Panc1 (cell line): ENCODE data around the gene ABHD17A. TPM values are rescaled to one million over a fixed set of nuclear protein-coding genes. Genes with fewer than 3 reads are reported as not detected.

ENCODE experiments used
- ATAC-seq: fragments of 200-7000 bp; cut with Tn5 transposase; 2 replicates; pipeline ENCODE4 v1.9.1; 2020; ENCODE audit warnings: mild to moderate bottlenecking, moderate library complexity
- BruUV-seq: library from RNA; stranded (reverse); fragments of 400-500 nt; replicated peaks from 2 replicates; lab custom pipeline; 2021; lab: Mats Ljungman, UMichigan
- CTCF ChIA-PET: fragments of 300-600 bp; sonication (Branson Sonifier 250); formaldehyde crosslinking; loops from one replicate; lab custom pipeline; 2022; ENCODE audit warnings: antibody characterized with exemption; lab: Charles Lee
- POLR2A ChIA-PET: fragments of 300-600 bp; sonication (Branson Sonifier 250); formaldehyde crosslinking; loops from one replicate; lab custom pipeline; 2022; ENCODE audit warnings: antibody characterized with exemption; lab: Charles Lee
- DNase-seq: peaks from one replicate; pipeline ENCODE4 v3.0.0-alpha.2; 2010; ENCODE audit warnings: low read depth, low spot score
- H3K27ac ChIP-seq: 2 replicates; pipeline ENCODE4 v1.5.1; 2011; ENCODE audit warnings: mild to moderate bottlenecking, low read length, inconsistent platforms
- H3K27me3 ChIP-seq: fragments of 200-500 bp; sonication (Bioruptor generic); 2 replicates; pipeline ENCODE4 v1.6.0; 2014; ENCODE audit warnings: low read length, inconsistent platforms; ENCODE audit not compliant: control insufficient read depth, insufficient read depth
- H3K36me3 ChIP-seq: fragments of 200-500 bp; sonication (Bioruptor generic); 2 replicates; pipeline ENCODE4 v1.5.1; 2014; ENCODE audit warnings: inconsistent platforms, mild to moderate bottlenecking, low read length, moderate library complexity; ENCODE audit not compliant: control insufficient read depth, insufficient read depth
- H3K4me1 ChIP-seq: 2 replicates; pipeline ENCODE4 v1.5.1; 2011; ENCODE audit warnings: inconsistent platforms, mild to moderate bottlenecking, low read length, moderate library complexity; ENCODE audit not compliant: control insufficient read depth, insufficient read depth
- H3K4me3 ChIP-seq, 2 experiments: 2 replicates each; pipeline ENCODE4 v1.5.1; 2011 to 2012; ENCODE audit warnings: low read depth in 2 of 2, low read length in 2 of 2, mild to moderate bottlenecking in 2 of 2, inconsistent platforms in 1 of 2, moderate library complexity in 1 of 2
- H3K9me3 ChIP-seq: fragments of 200-500 bp; sonication (Bioruptor generic); 2 replicates; pipeline ENCODE4 v1.5.1; 2014; ENCODE audit warnings: low read depth, mild to moderate bottlenecking, inconsistent platforms, low read length, moderate library complexity; ENCODE audit not compliant: control insufficient read depth, insufficient read depth
- POLR2AphosphoS5 ChIP-seq: IDR thresholded peaks from 2 replicates; pipeline ENCODE4 v1.6.1; 2012; ENCODE audit warnings: mild to moderate bottlenecking, low read depth, low read length, moderate library complexity
- REST ChIP-seq, 2 experiments: IDR thresholded peaks; 2 replicates each; pipeline ENCODE4 v1.6.1; 2011 to 2012; ENCODE audit warnings: low read depth in 2 of 2, control low read depth in 1 of 2, low read length in 1 of 2, mild to moderate bottlenecking in 1 of 2, moderate library complexity in 1 of 2; ENCODE audit not compliant: insufficient read depth in 1 of 2
- SIN3A ChIP-seq: IDR thresholded peaks from 2 replicates; pipeline ENCODE4 v1.6.1; 2012; ENCODE audit warnings: low read depth, mild to moderate bottlenecking, low read length, moderate library complexity, borderline replicate concordance; ENCODE audit not compliant: insufficient read depth
- TCF7L2 ChIP-seq: IDR thresholded peaks from 2 replicates; pipeline ENCODE4 v1.6.1; 2011; ENCODE audit warnings: mild to moderate bottlenecking, low read depth, low read length, inconsistent platforms
- in situ Hi-C: cut with HindIII; loops from 2 replicates; pipeline ENCODE4 v1.10.0; 2016; ENCODE audit warnings: low sequenced_read_pairs, low pct_unique_long_range_greater_than_20kb
- intact Hi-C: fragments of 100-400 bp; cut with micrococcal nuclease; formaldehyde crosslinking; loops from one replicate; pipeline ENCODE4 v1.10.0; 2022; ENCODE audit not compliant: unreplicated experiment
- total RNA-seq: library from RNA; stranded (reverse); gene quantifications from one replicate; pipeline ENCODE4 v1.2.1, GENCODE V29; 2021; ENCODE audit not compliant: unreplicated experiment
- TF ChIP-seq, protein P1 (sequence below): fragments of 450-650 bp; IDR thresholded peaks from 2 replicates; pipeline ENCODE4 v1.5.1; 2017; ENCODE audit warnings: mild to moderate bottlenecking

The ABHD17A gene
- total RNA-seq, 1 experiment from 2014 or later = 57.1 TPM

DNA sequence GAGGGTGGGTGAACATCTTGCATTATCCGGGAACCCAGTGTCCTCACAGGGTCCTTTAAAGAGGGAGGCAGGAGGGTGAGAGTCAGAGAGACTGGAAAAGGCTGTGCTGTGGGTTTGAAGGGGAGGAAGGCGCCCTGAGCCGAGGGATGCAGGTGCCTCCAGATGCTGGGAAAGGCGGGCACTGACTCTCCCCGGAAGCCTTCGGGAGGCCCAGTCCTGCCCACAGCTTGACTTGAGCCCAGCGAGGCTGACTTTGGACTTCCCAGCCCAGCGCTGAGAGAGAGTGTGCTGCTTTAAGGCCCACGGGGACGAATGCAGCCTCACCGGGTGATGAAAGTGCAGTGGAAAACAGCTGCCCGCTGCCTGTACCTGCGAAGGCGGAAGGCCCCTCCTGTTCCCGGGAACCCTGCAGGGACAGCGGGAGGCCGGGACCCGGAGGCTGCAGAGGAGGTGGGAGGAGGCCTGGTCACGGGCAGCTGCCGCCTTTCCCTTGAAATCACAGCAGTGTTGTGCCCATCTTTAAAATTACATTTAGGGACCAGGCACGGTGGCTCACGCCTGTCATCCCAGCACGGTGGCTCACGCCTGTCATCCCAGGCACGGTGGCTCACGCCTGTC lies 53.1 kb downstream of the ABHD17A start:
- no TSS peak for BruUV-seq
- CTCF ChIA-PET = no interaction called here
- TF ChIP-seq, protein P1, sequence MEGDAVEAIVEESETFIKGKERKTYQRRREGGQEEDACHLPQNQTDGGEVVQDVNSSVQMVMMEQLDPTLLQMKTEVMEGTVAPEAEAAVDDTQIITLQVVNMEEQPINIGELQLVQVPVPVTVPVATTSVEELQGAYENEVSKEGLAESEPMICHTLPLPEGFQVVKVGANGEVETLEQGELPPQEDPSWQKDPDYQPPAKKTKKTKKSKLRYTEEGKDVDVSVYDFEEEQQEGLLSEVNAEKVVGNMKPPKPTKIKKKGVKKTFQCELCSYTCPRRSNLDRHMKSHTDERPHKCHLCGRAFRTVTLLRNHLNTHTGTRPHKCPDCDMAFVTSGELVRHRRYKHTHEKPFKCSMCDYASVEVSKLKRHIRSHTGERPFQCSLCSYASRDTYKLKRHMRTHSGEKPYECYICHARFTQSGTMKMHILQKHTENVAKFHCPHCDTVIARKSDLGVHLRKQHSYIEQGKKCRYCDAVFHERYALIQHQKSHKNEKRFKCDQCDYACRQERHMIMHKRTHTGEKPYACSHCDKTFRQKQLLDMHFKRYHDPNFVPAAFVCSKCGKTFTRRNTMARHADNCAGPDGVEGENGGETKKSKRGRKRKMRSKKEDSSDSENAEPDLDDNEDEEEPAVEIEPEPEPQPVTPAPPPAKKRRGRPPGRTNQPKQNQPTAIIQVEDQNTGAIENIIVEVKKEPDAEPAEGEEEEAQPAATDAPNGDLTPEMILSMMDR = no peak
- no peak for TF ChIP-seq POLR2AphosphoS5
- TF ChIP-seq TCF7L2 = no peak
- no peak for TF ChIP-seq SIN3A
- TF ChIP-seq REST (IDR thresholded peaks at IDR 0.05; ENCODE audit: insufficient read depth in 1 of 2, low read depth in 2 of 2, low read length in 1 of 2) = no peak
- DNase-seq (no peak), ATAC-seq (no peak)
- Histone ChIP-seq H3K27ac (no peak overlapping the region), H3K36me3 (no peaks in the 10 kb centered on the region), H3K4me1 (peaks cover 16% of the 10 kb centered on the region), H3K27me3 (no peaks in the 10 kb centered on the region), H3K9me3 (no peaks in the 10 kb centered on the region), H3K4me3 (no peak overlapping the region)
- POLR2A ChIA-PET = interaction anchor here (0.7 kb wide), 1 partner anchor 222 kb away, joined by 9 read pairs; no protein-coding TSS in a partner anchor
- in situ Hi-C loops = no loop called here
- intact Hi-C loops = no loop called here

- ATAC-seq (no peak), DNase-seq (no peak)
- H3K27ac ChIP-seq = no peak overlapping the region
- in situ Hi-C loops (no loop called here), intact Hi-C loops (no loop called here)
- H3K4me1 ChIP-seq = peaks cover 22% of the 10 kb centered on the region
- H3K9me3 ChIP-seq = no peaks in the 10 kb centered on the region
- BruUV-seq = no TSS peak
- ChIA-PET CTCF (no interaction called here), POLR2A (interaction anchor here (0.7 kb wide), 1 partner anchor 65 kb away, joined by 5 read pairs; no protein-coding TSS in a partner anchor)
- TF ChIP-seq POLR2AphosphoS5 = no peak
- TF ChIP-seq, protein P1 = no peak
- TF ChIP-seq SIN3A = no peak
- no peak for TF ChIP-seq REST (IDR thresholded peaks at IDR 0.05; ENCODE audit: insufficient read depth in 1 of 2, low read depth in 2 of 2, low read length in 1 of 2)
- TF ChIP-seq TCF7L2 = no peak
- no peak overlapping the region for H3K4me3 ChIP-seq
- H3K36me3 ChIP-seq = no peaks in the 10 kb centered on the region
- no peaks in the 10 kb centered on the region for H3K27me3 ChIP-seq
Measured at GRCh38 chr19:1830978-1831377, 54.3 kb downstream of the ABHD17A start.
